SU-DHL-6 (cell line): ENCODE data around the gene SLC7A11.

Experiments used
- H2AFZ ChIP-seq: fragments of 200-600 bp; sonication (generic); 2 replicates; pipeline ENCODE4 v1.6.1; 2014; ENCODE audit warnings: low read depth, mild to moderate bottlenecking, moderate library complexity, mixed read lengths, antibody characterized with exemption, low read length; ENCODE audit not compliant: severe bottlenecking
- H3F3A ChIP-seq: fragments of 200-600 bp; shearing (Covaris generic); 2 replicates; pipeline ENCODE4 v1.6.0; 2016; ENCODE audit warnings: antibody characterized with exemption, mild to moderate bottlenecking; ENCODE audit not compliant: insufficient read depth
- H3K27ac ChIP-seq: fragments of 200-600 bp; sonication (generic); 2 replicates; pipeline ENCODE4 v1.5.1; 2016; ENCODE audit warnings: low read depth, mild to moderate bottlenecking, low read length, moderate library complexity, mixed read lengths
- H3K27me3 ChIP-seq: fragments of 200-600 bp; sonication (generic), shearing (Covaris generic); 2 replicates; pipeline ENCODE4 v1.6.0; 2014; ENCODE audit warnings: mild to moderate bottlenecking, low read length
- H3K36me3 ChIP-seq: fragments of 200-600 bp; sonication (generic); 2 replicates; pipeline ENCODE4 v1.6.1; 2014; ENCODE audit warnings: mild to moderate bottlenecking, low read length, mixed read lengths
- H3K4me2 ChIP-seq: fragments of 300-600, 200-600 bp; shearing (Covaris generic), sonication (generic); 2 replicates; pipeline ENCODE4 v1.6.0; 2014; ENCODE audit warnings: low read length, low read depth, mild to moderate bottlenecking; ENCODE audit not compliant: poor library complexity, severe bottlenecking
- H3K4me3 ChIP-seq: fragments of 200-600 bp; sonication (generic); 2 replicates; pipeline ENCODE4 v1.5.1; 2014; ENCODE audit warnings: antibody characterized with exemption, low read length, mild to moderate bottlenecking, mixed read lengths; ENCODE audit not compliant: insufficient read depth, poor library complexity, severe bottlenecking
- H3K79me2 ChIP-seq: fragments of 200-600 bp; sonication (generic); 2 replicates; pipeline ENCODE4 v1.6.1; 2014; ENCODE audit warnings: mild to moderate bottlenecking, low read length, moderate library complexity; ENCODE audit not compliant: insufficient read depth
- H3K9ac ChIP-seq: fragments of 200-600 bp; sonication (generic); 2 replicates; pipeline ENCODE4 v1.7.0; 2014; ENCODE audit warnings: mild to moderate bottlenecking, low read length
- H3K9me2 ChIP-seq: fragments of 200-600 bp; sonication (generic); replicated peaks from 2 replicates; pipeline ENCODE4 v1.6.1; 2014; ENCODE audit warnings: low read length; ENCODE audit not compliant: insufficient read depth
- H3K9me3 ChIP-seq: fragments of 200-600 bp; sonication (generic); 2 replicates; pipeline ENCODE4 v1.6.1; 2014; ENCODE audit warnings: low read length, mixed read lengths; ENCODE audit not compliant: insufficient read depth
- H4K20me1 ChIP-seq: fragments of 200-600 bp; sonication (generic); 2 replicates; pipeline ENCODE4 v1.6.1; 2014; ENCODE audit warnings: low read depth, mild to moderate bottlenecking, antibody characterized with exemption, low read length, moderate library complexity, mixed read lengths
- EZH2phosphoT487 ChIP-seq: fragments of 200-600 bp; sonication (generic), shearing (Covaris generic); conservative IDR thresholded peaks from 2 replicates; pipeline ENCODE4 v1.6.1; 2018; ENCODE audit warnings: mild to moderate bottlenecking, antibody characterized with exemption, low read length, moderate library complexity, mixed read lengths
- TF ChIP-seq, protein P1 (sequence below): fragments of 200-600 bp; sonication (generic); IDR thresholded peaks from one replicate; pipeline ENCODE4 v1.5.1; 2017; ENCODE audit warnings: antibody characterized with exemption, mild to moderate bottlenecking, low read length, moderate library complexity; ENCODE audit not compliant: insufficient read depth, poor library complexity, severe bottlenecking

The SLC7A11 gene

DNA sequence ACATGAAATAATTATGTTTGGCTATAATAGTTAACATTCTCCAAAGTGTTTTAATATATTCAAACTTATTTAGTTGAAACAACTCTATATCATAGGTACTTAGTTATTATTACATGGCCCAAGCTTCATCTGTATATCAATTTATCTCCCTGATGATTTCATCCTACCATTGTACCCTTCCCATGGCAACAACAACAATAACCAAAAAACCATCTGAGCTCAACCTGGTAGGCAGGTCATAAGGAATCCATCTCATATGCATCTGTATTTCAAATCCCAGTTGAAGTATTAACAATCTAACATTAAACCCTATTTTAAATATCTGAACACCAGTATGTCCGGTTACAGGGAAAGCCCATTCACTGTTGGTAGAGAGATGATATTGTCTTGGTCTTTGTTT is 33.1 kb upstream of the SLC7A11 start:
- H4K20me1 ChIP-seq = no peaks in the 10 kb centered on the region
- no peaks in the 10 kb centered on the region for H3K79me2 ChIP-seq
- no peaks in the 10 kb centered on the region for H3F3A ChIP-seq
- no peak overlapping the region for H3K27ac ChIP-seq
- H3K9me3 ChIP-seq = no peaks in the 10 kb centered on the region
- H3K27me3 ChIP-seq = no peaks in the 10 kb centered on the region
- H3K4me3 ChIP-seq = no peak overlapping the region
- no peak for TF ChIP-seq EZH2phosphoT487
- TF ChIP-seq, protein P1, sequence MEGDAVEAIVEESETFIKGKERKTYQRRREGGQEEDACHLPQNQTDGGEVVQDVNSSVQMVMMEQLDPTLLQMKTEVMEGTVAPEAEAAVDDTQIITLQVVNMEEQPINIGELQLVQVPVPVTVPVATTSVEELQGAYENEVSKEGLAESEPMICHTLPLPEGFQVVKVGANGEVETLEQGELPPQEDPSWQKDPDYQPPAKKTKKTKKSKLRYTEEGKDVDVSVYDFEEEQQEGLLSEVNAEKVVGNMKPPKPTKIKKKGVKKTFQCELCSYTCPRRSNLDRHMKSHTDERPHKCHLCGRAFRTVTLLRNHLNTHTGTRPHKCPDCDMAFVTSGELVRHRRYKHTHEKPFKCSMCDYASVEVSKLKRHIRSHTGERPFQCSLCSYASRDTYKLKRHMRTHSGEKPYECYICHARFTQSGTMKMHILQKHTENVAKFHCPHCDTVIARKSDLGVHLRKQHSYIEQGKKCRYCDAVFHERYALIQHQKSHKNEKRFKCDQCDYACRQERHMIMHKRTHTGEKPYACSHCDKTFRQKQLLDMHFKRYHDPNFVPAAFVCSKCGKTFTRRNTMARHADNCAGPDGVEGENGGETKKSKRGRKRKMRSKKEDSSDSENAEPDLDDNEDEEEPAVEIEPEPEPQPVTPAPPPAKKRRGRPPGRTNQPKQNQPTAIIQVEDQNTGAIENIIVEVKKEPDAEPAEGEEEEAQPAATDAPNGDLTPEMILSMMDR = no peak
- no peaks in the 10 kb centered on the region for H3K36me3 ChIP-seq
- no peak overlapping the region for H3K9ac ChIP-seq
- H3K9me2 ChIP-seq = no peaks in the 10 kb centered on the region
- no peak overlapping the region for H3K4me2 ChIP-seq
- no peak overlapping the region for H2AFZ ChIP-seq

DNA sequence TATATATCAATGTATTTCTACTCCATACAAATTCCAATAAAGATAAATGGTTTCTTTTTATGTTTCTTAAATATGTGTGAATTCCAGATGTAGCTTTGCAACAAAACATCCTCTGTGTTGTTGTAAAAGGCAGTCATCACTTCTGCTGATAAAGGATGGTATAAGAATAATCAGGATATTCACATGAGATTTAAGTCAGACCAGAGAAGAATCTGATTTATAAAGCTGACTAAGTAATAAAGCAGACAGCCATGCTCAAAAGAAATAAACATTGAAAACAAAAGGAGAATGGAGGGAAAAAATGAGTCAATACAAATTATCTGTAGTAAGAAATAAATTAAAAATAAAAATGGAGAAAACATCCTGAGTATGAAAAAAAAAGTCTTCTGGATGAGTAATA is 27.0 kb upstream of the SLC7A11 start:
- Histone ChIP-seq H3F3A (no peaks in the 10 kb centered on the region), H2AFZ (no peak overlapping the region), H3K9ac (no peak overlapping the region), H3K9me2 (no peaks in the 10 kb centered on the region), H3K4me3 (no peak overlapping the region), H4K20me1 (no peaks in the 10 kb centered on the region), H3K9me3 (no peaks in the 10 kb centered on the region), H3K36me3 (no peaks in the 10 kb centered on the region), H3K27ac (no peak overlapping the region), H3K79me2 (no peaks in the 10 kb centered on the region), H3K4me2 (no peak overlapping the region), H3K27me3 (no peaks in the 10 kb centered on the region)
- TF ChIP-seq, protein P1 = no peak
- no peak for TF ChIP-seq EZH2phosphoT487

DNA sequence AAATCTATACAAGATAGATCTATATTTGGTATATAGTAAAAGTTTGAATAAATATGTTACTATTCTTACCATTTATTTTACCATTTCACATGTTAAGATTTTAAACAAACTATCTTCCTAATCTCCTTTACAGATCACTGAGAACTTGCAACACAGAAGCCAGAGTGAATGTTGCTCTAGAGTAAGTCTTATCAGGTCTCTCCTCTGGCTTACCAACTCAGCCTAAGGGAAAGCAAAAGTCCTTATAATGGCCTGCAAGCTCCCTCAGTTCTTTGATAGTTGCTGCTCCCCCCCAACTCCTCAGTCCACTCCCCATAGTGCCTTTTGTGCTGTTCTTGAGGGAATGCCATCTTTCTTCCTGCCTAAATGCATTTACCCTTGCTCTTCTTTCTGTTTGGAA is 25.7 kb upstream of the SLC7A11 start:
- Histone ChIP-seq H3K79me2 (no peaks in the 10 kb centered on the region), H3K9ac (no peak overlapping the region), H3K4me2 (no peak overlapping the region), H3K27ac (no peak overlapping the region), H3K9me3 (no peaks in the 10 kb centered on the region), H3K4me3 (no peak overlapping the region), H3K27me3 (no peaks in the 10 kb centered on the region), H3K9me2 (no peaks in the 10 kb centered on the region), H3F3A (no peaks in the 10 kb centered on the region), H3K36me3 (no peaks in the 10 kb centered on the region), H4K20me1 (no peaks in the 10 kb centered on the region), H2AFZ (no peak overlapping the region)
- TF ChIP-seq, protein P1 = no peak
- no peak for TF ChIP-seq EZH2phosphoT487
